Tibial nerve (tissue), 4 donors: ENCODE data around the gene NCOA1. TPM values are rescaled to one million over a fixed set of nuclear protein-coding genes. Genes with fewer than 3 reads are reported as not detected.

ENCODE experiments used
- DNase-seq, 2 donors: peaks; one replicate each; pipeline ENCODE4 v3.0.0-alpha.2; 2019; ENCODE audit warnings: low spot score in 2 of 2
- H3K27ac ChIP-seq, 4 donors: fragments of 200-600 bp; sonication (generic) in 3 of 4; one replicate each; pipeline ENCODE4 v1.5.1; 2017 to 2019; ENCODE audit warnings: mild to moderate bottlenecking in 1 of 4
- H3K27me3 ChIP-seq, 2 donors: fragments of 200-600 bp; sonication (generic) in 1 of 2; one replicate each; pipeline versions ENCODE4 v1.5.1 to v1.6.0; 2017 to 2019
- H3K36me3 ChIP-seq, 3 donors: fragments of 200-600 bp; sonication (generic); one replicate each; pipeline ENCODE4 v1.5.1; 2018 to 2019
- H3K4me1 ChIP-seq, 4 donors: fragments of 200-600 bp; sonication (generic) in 3 of 4; one replicate each; pipeline ENCODE4 v1.5.1; 2017 to 2019
- H3K4me3 ChIP-seq, 4 donors: fragments of 200-600 bp; sonication (generic) in 3 of 4; one replicate each; pipeline ENCODE4 v1.5.1; 2017 to 2019; ENCODE audit warnings: mild to moderate bottlenecking in 1 of 4, moderate library complexity in 1 of 4
- H3K9me3 ChIP-seq, 4 donors: fragments of 200-600 bp; sonication (generic) in 3 of 4; one replicate each; pipeline ENCODE4 v1.5.1; 2017 to 2019
- EP300 ChIP-seq, 2 donors: sonication (generic); formaldehyde crosslinking; IDR thresholded peaks; one replicate each; pipeline ENCODE4 v1.6.1; 2017; ENCODE audit warnings: antibody characterized with exemption in 2 of 2, mild to moderate bottlenecking in 1 of 2
- POLR2A ChIP-seq, 2 donors: fragments of 450-650 bp; IDR thresholded peaks; one replicate each; pipeline ENCODE4 v1.6.1; 2017; ENCODE audit warnings: antibody characterized with exemption in 2 of 2, mild to moderate bottlenecking in 2 of 2, moderate library complexity in 2 of 2
- WGBS, 2 donors: methylation state at CpG; one replicate each; pipeline ENCODE4 v1.1.5; 2018; 5-methylcytosine and 5-hydroxymethylcytosine counted together
- total RNA-seq, 4 donors: library from RNA; depleted of rRNA; stranded (reverse); fragments of >200 nt; gene quantifications; one replicate each; pipeline ENCODE4 v1.1.0, GENCODE V29; 2016
- TF ChIP-seq, protein P1 (sequence below), 5 experiments: fragments of 200-600 bp in 3 of 5; fragments of 450-650 bp in 2 of 5; sonication (generic) in 3 of 5; IDR thresholded peaks; one replicate each; pipeline ENCODE4 v1.5.1; 2016 to 2019; ENCODE audit warnings: antibody characterized with exemption in 5 of 5, mild to moderate bottlenecking in 3 of 5, moderate library complexity in 2 of 5

The NCOA1 gene
- total RNA-seq, 4 donors from 2014 or later, result 57.0 to 78.9 (median 59.3) TPM

DNA sequence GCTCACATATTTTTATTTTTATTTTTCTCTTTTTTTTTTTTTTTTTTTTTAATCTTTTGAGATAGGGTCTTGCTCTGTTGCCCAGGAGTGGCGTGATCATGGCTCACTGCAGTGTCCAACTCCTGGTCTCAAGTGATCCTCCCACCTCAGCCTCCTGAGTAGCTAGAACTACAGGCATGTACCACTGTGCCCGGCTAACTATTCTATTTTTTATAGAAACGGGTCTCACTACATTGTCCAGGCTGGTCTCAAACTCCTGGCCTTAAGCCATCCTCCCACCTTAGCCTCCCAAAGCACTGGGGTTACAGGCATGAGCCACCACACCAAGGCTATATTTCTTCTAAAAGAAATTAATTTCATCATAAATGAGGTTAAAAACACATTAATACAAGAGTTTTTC, 256.2 kb downstream of the NCOA1 start:
- Histone ChIP-seq H3K4me3 (no peak overlapping the region), H3K27me3 (no peaks in the 10 kb centered on the region), H3K9me3 (no peaks in the 10 kb centered on the region), H3K27ac (no peak overlapping the region), H3K36me3 (peaks cover 0 to 39% (median 0%) of the 10 kb centered on the region in 3 donors), H3K4me1 (peaks cover 0 to 17% (median 0%) of the 10 kb centered on the region in 4 donors)
- 96 to 98% methylated on average over 3 of the region's 3 CpGs for WGBS, 2 donors
- TF ChIP-seq, protein P1, sequence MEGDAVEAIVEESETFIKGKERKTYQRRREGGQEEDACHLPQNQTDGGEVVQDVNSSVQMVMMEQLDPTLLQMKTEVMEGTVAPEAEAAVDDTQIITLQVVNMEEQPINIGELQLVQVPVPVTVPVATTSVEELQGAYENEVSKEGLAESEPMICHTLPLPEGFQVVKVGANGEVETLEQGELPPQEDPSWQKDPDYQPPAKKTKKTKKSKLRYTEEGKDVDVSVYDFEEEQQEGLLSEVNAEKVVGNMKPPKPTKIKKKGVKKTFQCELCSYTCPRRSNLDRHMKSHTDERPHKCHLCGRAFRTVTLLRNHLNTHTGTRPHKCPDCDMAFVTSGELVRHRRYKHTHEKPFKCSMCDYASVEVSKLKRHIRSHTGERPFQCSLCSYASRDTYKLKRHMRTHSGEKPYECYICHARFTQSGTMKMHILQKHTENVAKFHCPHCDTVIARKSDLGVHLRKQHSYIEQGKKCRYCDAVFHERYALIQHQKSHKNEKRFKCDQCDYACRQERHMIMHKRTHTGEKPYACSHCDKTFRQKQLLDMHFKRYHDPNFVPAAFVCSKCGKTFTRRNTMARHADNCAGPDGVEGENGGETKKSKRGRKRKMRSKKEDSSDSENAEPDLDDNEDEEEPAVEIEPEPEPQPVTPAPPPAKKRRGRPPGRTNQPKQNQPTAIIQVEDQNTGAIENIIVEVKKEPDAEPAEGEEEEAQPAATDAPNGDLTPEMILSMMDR (IDR thresholded peaks at IDR 0.05), result no peak
- TF ChIP-seq POLR2A (IDR thresholded peaks at IDR 0.05), result no peak
- TF ChIP-seq EP300 (IDR thresholded peaks at IDR 0.05), result no peak
- no peak for DNase-seq

GRCh38 chr2:24749069-24749691, 258.1 kb downstream of the NCOA1 start:
- Histone ChIP-seq H3K27ac (no peak overlapping the region), H3K27me3 (no peaks in the 10 kb centered on the region), H3K36me3 (peaks cover 0 to 49% (median 0%) of the 10 kb centered on the region in 3 donors), H3K9me3 (no peaks in the 10 kb centered on the region), H3K4me1 (peaks cover 0 to 1% (median 0%) of the 10 kb centered on the region in 4 donors), H3K4me3 (no peak overlapping the region)
- 92 to 94% methylated on average over 7 of the region's 7 CpGs for WGBS, 2 donors
- no peak for TF ChIP-seq EP300 (IDR thresholded peaks at IDR 0.05)
- TF ChIP-seq, protein P1 (IDR thresholded peaks at IDR 0.05), result no peak
- TF ChIP-seq POLR2A (IDR thresholded peaks at IDR 0.05), result no peak
- no peak for DNase-seq

DNA sequence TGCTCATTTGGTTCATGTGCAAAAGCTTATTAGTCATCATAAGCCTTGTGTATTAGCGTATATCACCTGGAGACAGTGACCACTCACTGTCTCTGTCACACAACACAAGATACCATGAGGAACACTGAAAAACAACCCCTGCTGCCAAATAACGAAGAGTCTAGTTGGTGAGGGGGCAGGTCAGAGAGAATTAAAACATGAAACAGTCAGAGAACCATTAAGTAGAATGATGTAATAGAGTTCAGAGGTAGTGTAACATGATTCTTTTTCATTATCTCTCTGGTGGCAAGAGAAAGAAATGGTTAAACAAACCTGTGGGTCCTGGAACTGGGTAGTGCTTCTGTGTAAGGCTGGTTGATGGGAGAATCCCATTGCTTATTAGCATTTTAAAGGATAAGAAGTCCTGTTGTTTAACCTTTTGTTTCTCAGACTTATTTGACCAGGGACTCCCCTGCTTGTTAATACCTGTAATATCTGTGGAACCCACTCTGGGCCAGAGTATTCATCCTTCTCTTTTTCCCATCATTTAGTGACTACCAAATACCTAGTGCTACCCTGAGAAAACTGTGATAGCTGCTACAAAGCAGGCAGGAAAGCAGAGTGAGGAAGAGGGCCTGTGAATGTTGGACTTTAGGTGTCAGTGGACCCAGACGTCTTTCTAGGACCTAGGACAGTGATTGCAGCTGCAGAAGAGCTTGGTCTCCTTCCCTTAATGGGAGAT, 264.1 kb downstream of the NCOA1 start:
- no peak for TF ChIP-seq POLR2A (IDR thresholded peaks at IDR 0.05)
- TF ChIP-seq EP300 (IDR thresholded peaks at IDR 0.05), result no peak
- TF ChIP-seq, protein P1 (IDR thresholded peaks at IDR 0.05), result no peak
- no peaks in the 10 kb centered on the region for H3K9me3 ChIP-seq
- H3K36me3 ChIP-seq, result peaks cover 0 to 81% (median 6%) of the 10 kb centered on the region in 3 donors
- H3K4me3 ChIP-seq, result no peak overlapping the region
- DNase-seq, result no peak
- no peaks in the 10 kb centered on the region for H3K4me1 ChIP-seq
- WGBS, 2 donors, result 80 to 86% methylated on average over 3 of the region's 3 CpGs
- no peak overlapping the region for H3K27ac ChIP-seq
- no peaks in the 10 kb centered on the region for H3K27me3 ChIP-seq

- Histone ChIP-seq H3K27ac (no peak overlapping the region), H3K36me3 (peaks cover 0 to 89% (median 6%) of the 10 kb centered on the region in 3 donors), H3K4me1 (no peaks in the 10 kb centered on the region), H3K9me3 (no peaks in the 10 kb centered on the region), H3K4me3 (no peak overlapping the region), H3K27me3 (no peaks in the 10 kb centered on the region)
- DNase-seq, result no peak
- no peak for TF ChIP-seq EP300 (IDR thresholded peaks at IDR 0.05)
- TF ChIP-seq, protein P1 (IDR thresholded peaks at IDR 0.05), result no peak
- no peak for TF ChIP-seq POLR2A (IDR thresholded peaks at IDR 0.05)
- 98 to 100% methylated on average over 1 of the region's 1 CpG for WGBS, 2 donors
Measured at GRCh38 chr2:24756789-24757188, 265.7 kb downstream of the NCOA1 start.

DNA sequence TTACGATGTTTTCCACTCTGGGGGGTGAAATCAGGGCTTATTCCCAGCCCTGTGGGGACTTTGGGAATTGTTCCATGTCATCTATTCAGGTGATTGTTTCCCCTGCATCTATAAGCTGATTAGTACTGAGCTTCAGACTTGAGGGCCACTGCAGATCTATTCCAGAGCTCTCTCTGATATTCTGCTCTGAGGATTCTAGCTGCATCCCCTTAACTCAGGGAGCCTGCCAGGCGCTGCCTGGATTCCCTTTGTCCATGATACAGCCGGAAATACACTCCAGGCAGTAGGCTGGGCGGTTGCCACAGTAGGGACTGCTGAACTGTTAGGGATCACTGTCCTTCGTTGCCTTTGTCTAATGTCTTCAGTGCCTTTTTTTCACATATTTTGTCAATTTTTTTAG, 270.8 kb downstream of the NCOA1 start:
- peaks cover 0 to 13% (median 0%) of the 10 kb centered on the region in 4 donors for H3K4me1 ChIP-seq
- H3K27ac ChIP-seq, result no peak overlapping the region
- DNase-seq, result no peak
- no peaks in the 10 kb centered on the region for H3K27me3 ChIP-seq
- H3K36me3 ChIP-seq, result peaks cover 0 to 79% (median 6%) of the 10 kb centered on the region in 3 donors
- WGBS, 2 donors, result 78 to 87% methylated on average over 5 of the region's 5 CpGs
- TF ChIP-seq, protein P1 (IDR thresholded peaks at IDR 0.05), result no peak
- no peak overlapping the region for H3K4me3 ChIP-seq
- H3K9me3 ChIP-seq, result no peaks in the 10 kb centered on the region
